Measurements from ENCODE around the gene METTL1. TPM values are rescaled to one million over a fixed set of nuclear protein-coding genes. Genes with fewer than 3 reads are reported as not detected.

METTL1 gene
- total RNA-seq, 1 experiment from 2014 or later, result 17.9 TPM

DNA sequence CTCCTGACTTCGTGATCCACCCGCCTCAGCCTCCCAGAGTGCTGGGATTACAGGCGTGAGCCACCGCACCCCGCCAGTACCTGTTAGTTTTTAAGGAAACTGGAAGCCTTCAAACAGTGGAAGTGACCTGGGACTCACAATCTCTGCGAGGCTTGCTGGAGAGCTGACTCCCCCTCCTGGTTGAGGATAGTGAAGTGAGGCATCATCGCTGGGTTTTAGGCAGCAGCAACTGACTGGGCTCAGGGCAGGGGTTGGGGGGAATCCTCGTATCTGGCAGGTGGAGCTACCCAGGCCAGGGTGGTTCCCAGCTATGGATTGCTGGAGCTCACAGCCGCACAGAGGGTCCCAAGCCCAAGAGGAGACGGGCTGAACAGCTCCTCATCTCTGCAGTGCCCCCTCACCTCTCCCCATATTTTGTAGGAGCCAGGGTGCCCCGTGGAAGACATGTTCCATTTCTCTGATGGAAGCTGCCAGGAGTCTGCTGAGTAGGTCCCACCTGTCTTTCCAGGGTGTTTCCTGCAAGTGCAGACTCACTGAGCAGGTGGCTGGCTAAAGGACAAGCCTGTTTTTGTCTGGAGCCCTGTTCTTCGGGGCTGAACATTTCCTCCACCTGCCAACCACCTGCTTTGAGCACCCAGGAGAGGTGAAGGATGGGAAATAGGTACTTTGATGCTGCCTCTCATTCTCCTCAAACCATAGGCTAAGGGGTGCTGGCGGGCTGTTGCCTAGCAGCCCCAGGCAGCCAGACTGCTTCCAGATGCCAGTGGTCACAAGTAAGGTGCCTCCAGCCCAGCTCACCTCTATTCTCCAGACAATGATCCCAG is 43.5 kb upstream of the METTL1 start:
- ChIA-PET CTCF (no interaction called here), POLR2A (ENCODE audit: unreplicated experiment) (no interaction called here)
- Histone ChIP-seq H3K79me2 (ENCODE audit: low read depth) (no peaks in the 10 kb centered on the region), H3K27ac (no peak overlapping the region), H3K27me3 (ENCODE audit: insufficient read depth, low read depth) (no peaks in the 10 kb centered on the region), H3K9me2 (ENCODE audit: insufficient read depth) (no peaks in the 10 kb centered on the region), H3K4me3 (no peak overlapping the region), H3K9me3 (ENCODE audit: insufficient read depth, low read depth) (no peaks in the 10 kb centered on the region), H3K4me1 (replicated peaks; ENCODE audit: insufficient read depth) (peaks cover 7% of the 10 kb centered on the region; the same call in 1 of the 2 replicates), H4K20me1 (ENCODE audit: insufficient read depth) (no peaks in the 10 kb centered on the region), H3F3A (ENCODE audit: insufficient read depth, low read depth) (peaks cover 12% of the 10 kb centered on the region; the same call in 1 of the 2 replicates), H3K36me3 (ENCODE audit: low read depth) (no peaks in the 10 kb centered on the region), H3K4me2 (no peak overlapping the region), H2AFZ (no peak overlapping the region)
- BruUV-seq (replicated peaks), result no TSS peak
- DNase-seq, result no peak
- intact Hi-C loops (cut with micrococcal nuclease; ENCODE audit: unreplicated experiment), result no loop called here
- TF ChIP-seq, protein P1, sequence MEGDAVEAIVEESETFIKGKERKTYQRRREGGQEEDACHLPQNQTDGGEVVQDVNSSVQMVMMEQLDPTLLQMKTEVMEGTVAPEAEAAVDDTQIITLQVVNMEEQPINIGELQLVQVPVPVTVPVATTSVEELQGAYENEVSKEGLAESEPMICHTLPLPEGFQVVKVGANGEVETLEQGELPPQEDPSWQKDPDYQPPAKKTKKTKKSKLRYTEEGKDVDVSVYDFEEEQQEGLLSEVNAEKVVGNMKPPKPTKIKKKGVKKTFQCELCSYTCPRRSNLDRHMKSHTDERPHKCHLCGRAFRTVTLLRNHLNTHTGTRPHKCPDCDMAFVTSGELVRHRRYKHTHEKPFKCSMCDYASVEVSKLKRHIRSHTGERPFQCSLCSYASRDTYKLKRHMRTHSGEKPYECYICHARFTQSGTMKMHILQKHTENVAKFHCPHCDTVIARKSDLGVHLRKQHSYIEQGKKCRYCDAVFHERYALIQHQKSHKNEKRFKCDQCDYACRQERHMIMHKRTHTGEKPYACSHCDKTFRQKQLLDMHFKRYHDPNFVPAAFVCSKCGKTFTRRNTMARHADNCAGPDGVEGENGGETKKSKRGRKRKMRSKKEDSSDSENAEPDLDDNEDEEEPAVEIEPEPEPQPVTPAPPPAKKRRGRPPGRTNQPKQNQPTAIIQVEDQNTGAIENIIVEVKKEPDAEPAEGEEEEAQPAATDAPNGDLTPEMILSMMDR (conservative IDR thresholded peaks at IDR 0.05), result no peak
- no peak for TF ChIP-seq EZH2 (IDR thresholded peaks at IDR 0.05; ENCODE audit: low read depth)

- Histone ChIP-seq H3K4me3 (no peak overlapping the region), H3K4me1 (replicated peaks; ENCODE audit: insufficient read depth) (peaks cover 10% of the 10 kb centered on the region; the same call in 1 of the 2 replicates), H4K20me1 (ENCODE audit: insufficient read depth) (no peaks in the 10 kb centered on the region), H2AFZ (no peak overlapping the region), H3K36me3 (ENCODE audit: low read depth) (no peaks in the 10 kb centered on the region), H3K27ac (no peak overlapping the region), H3K4me2 (no peak overlapping the region), H3F3A (ENCODE audit: insufficient read depth, low read depth) (peaks cover 12% of the 10 kb centered on the region; the same call in 1 of the 2 replicates), H3K27me3 (ENCODE audit: insufficient read depth, low read depth) (no peaks in the 10 kb centered on the region), H3K79me2 (ENCODE audit: low read depth) (no peaks in the 10 kb centered on the region), H3K9me3 (ENCODE audit: insufficient read depth, low read depth) (no peaks in the 10 kb centered on the region), H3K9me2 (ENCODE audit: insufficient read depth) (no peaks in the 10 kb centered on the region)
- ChIA-PET CTCF (no interaction called here), POLR2A (ENCODE audit: unreplicated experiment) (no interaction called here)
- BruUV-seq (replicated peaks), result no TSS peak
- TF ChIP-seq, protein P1 (conservative IDR thresholded peaks at IDR 0.05), result no peak
- no peak for TF ChIP-seq EZH2 (IDR thresholded peaks at IDR 0.05; ENCODE audit: low read depth)
- intact Hi-C loops (cut with micrococcal nuclease; ENCODE audit: unreplicated experiment), result no loop called here
- no peak for DNase-seq
These were observed 42.3 kb upstream of the METTL1 start for GRCh38 chr12:57813971-57814772.

DNA sequence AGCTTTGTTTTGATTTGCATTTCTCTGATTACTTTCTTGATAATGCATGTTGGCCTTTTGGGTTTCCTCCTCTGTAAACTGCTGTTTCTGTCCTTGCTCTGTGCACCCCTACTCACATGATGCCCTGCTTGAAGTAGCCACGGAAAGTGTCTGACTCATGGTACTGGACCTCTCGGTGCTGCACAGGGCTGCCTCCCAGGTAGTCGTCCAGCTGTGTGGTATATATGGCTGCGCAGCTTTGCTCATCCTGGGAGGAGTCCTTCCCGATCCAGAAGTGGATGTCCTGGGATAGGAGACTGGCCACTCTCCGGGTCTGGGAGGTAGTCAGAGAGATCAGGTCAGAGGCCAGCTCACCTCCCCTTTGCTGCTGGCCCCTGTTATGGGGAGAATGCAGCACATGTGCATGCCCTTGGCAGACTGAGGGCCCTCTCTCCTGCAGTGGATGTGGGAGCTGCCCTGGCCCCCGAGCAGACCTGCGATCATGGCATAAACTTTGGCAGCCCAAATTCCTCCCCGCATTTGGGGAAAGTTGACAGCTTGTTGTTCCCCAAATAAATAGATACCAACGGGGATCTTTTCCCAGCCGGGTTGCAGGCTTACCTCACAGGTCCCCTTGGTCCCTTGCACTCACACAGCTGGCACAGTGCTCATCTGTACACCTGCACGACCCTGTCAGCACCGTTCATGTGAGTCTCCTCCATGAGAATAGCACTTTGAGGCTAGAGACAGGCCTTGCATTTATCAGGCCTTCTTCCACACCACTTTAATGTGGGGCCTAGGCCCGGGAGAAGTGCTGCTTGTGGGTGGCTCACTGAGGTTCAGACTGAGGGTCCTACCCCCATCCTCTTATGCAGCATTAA is 41.4 kb upstream of the METTL1 start:
- Histone ChIP-seq H3K27me3 (ENCODE audit: insufficient read depth, low read depth) (no peaks in the 10 kb centered on the region), H3K4me3 (no peak overlapping the region), H3K4me1 (replicated peaks; ENCODE audit: insufficient read depth) (peaks cover 10% of the 10 kb centered on the region; the same call in 1 of the 2 replicates), H3K9me3 (ENCODE audit: insufficient read depth, low read depth) (no peaks in the 10 kb centered on the region), H2AFZ (no peak overlapping the region), H3F3A (ENCODE audit: insufficient read depth, low read depth) (peaks cover 7% of the 10 kb centered on the region; the same call in 1 of the 2 replicates), H4K20me1 (ENCODE audit: insufficient read depth) (no peaks in the 10 kb centered on the region), H3K9me2 (ENCODE audit: insufficient read depth) (no peaks in the 10 kb centered on the region), H3K27ac (no peak overlapping the region), H3K79me2 (ENCODE audit: low read depth) (no peaks in the 10 kb centered on the region), H3K36me3 (ENCODE audit: low read depth) (no peaks in the 10 kb centered on the region), H3K4me2 (no peak overlapping the region)
- ChIA-PET CTCF (no interaction called here), POLR2A (ENCODE audit: unreplicated experiment) (no interaction called here)
- BruUV-seq (replicated peaks), result no TSS peak
- no peak for DNase-seq
- intact Hi-C loops (cut with micrococcal nuclease; ENCODE audit: unreplicated experiment), result no loop called here
- no peak for TF ChIP-seq EZH2 (IDR thresholded peaks at IDR 0.05; ENCODE audit: low read depth)
- TF ChIP-seq, protein P1 (conservative IDR thresholded peaks at IDR 0.05), result no peak

Measured in PC-9 (cell line).